OCI-LY3 (cell line): Measurements from ENCODE around the gene ZNF57.
"Not testable (repeated sequence)": the region's sequence is repeated elsewhere in the genome, so short reads cannot be mapped to it uniquely, and the experiment has no call there.

Experiments
- H2AFZ ChIP-seq: fragments of 200-600, 300-600 bp; shearing (Covaris generic); 2 replicates; pipeline ENCODE4 v1.6.0; 2014; ENCODE audit warnings: antibody characterized with exemption, low read depth, low read length
- H3K27ac ChIP-seq: fragments of 200-600, 300-600 bp; sonication (generic); 2 replicates; pipeline ENCODE4 v1.5.1; 2014; ENCODE audit warnings: mild to moderate bottlenecking, low read length, moderate library complexity, mixed read lengths
- H3K27me3 ChIP-seq: fragments of 200-600, 300-600 bp; sonication (generic); 2 replicates; pipeline ENCODE4 v1.6.1; 2014; ENCODE audit warnings: low read depth, low read length, mixed read lengths
- H3K36me3 ChIP-seq: fragments of 200-600, 300-600 bp; sonication (generic); replicated peaks from 2 replicates; pipeline ENCODE3; 2014; ENCODE audit warnings: low read depth, low read length, mixed read lengths
- H3K4me1 ChIP-seq: fragments of 300-600, 200-600 bp; sonication (generic); 2 replicates; pipeline ENCODE4 v1.6.1; 2014; ENCODE audit warnings: low read length, mixed read lengths
- H3K4me2 ChIP-seq: fragments of 200-600, 300-600 bp; sonication (generic); 2 replicates; pipeline ENCODE4 v1.6.1; 2014; ENCODE audit warnings: low read length, mixed read lengths
- H3K4me3 ChIP-seq: fragments of 300-600, 200-600 bp; sonication (generic); 2 replicates; pipeline ENCODE4 v1.5.1; 2014; ENCODE audit warnings: antibody characterized with exemption, mild to moderate bottlenecking, low read length, moderate library complexity
- H3K79me2 ChIP-seq: fragments of 300-600, 200-600 bp; shearing (Covaris generic); 2 replicates; pipeline ENCODE4 v1.6.1; 2014; ENCODE audit warnings: mild to moderate bottlenecking, low read length, mixed read lengths
- H3K9ac ChIP-seq: fragments of 300-600, 200-600 bp; shearing (Covaris generic); 2 replicates; pipeline ENCODE4 v1.6.0; 2014; ENCODE audit warnings: mild to moderate bottlenecking, low read length, moderate library complexity
- H3K9me3 ChIP-seq: fragments of 200-600, 300-600 bp; shearing (Covaris generic); 2 replicates; pipeline ENCODE4 v1.6.1; 2014; ENCODE audit warnings: low read length, mixed read lengths; ENCODE audit not compliant: insufficient read depth
- H4K20me1 ChIP-seq: fragments of 200-600, 300-600 bp; sonication (generic); 2 replicates; pipeline ENCODE4 v1.6.1; 2016; ENCODE audit warnings: low read length, mixed read lengths; ENCODE audit not compliant: insufficient read depth
- CTCF ChIP-seq: fragments of 200-600, 300-600 bp; sonication (generic); IDR thresholded peaks from 2 replicates; pipeline ENCODE4 v1.5.1; 2014; ENCODE audit warnings: antibody characterized with exemption, low read length, low read depth
- EZH2phosphoT487 ChIP-seq: fragments of 200-600 bp; shearing (Covaris generic); IDR thresholded peaks from 2 replicates; pipeline ENCODE4 v1.6.1; 2018; ENCODE audit warnings: antibody characterized with exemption, mixed run types, low read depth

The ZNF57 gene

GRCh38 chr19:2933490-2933910 is 32.8 kb downstream of the ZNF57 start:
- Histone ChIP-seq H3K4me1 (peaks cover 5% of the 10 kb centered on the region), H3K9ac (no peak overlapping the region), H3K36me3 (peaks cover 39% of the 10 kb centered on the region), H4K20me1 (no peaks in the 10 kb centered on the region), H3K27ac (no peak overlapping the region), H3K79me2 (no peaks in the 10 kb centered on the region), H3K4me2 (no peak overlapping the region), H2AFZ (no peak overlapping the region), H3K9me3 (peaks cover 18% of the 10 kb centered on the region), H3K4me3 (no peak overlapping the region), H3K27me3 (no peaks in the 10 kb centered on the region)
- TF ChIP-seq CTCF, result no peak
- no peak for TF ChIP-seq EZH2phosphoT487

- H4K20me1 ChIP-seq, H3K4me1 ChIP-seq, H3K9ac ChIP-seq, H3K27me3 ChIP-seq, H3K79me2 ChIP-seq, H2AFZ ChIP-seq, H3K27ac ChIP-seq, H3K4me3 ChIP-seq, H3K4me2 ChIP-seq: not testable (repeated sequence)
- peaks cover 36% of the 10 kb centered on the region for H3K36me3 ChIP-seq
- peaks cover 18% of the 10 kb centered on the region for H3K9me3 ChIP-seq
Measured at GRCh38 chr19:2935863-2936262, 35.1 kb downstream of the ZNF57 start.

GRCh38 chr19:2942928-2943640 is 42.4 kb downstream of the ZNF57 start:
- Histone ChIP-seq H3K4me3 (no peak overlapping the region), H2AFZ (no peak overlapping the region), H3K9ac (no peak overlapping the region), H3K79me2 (peaks cover 6% of the 10 kb centered on the region; the same call in 1 of the 2 replicates), H3K4me2 (no peak overlapping the region), H3K36me3 (peaks cover 3% of the 10 kb centered on the region), H4K20me1 (no peaks in the 10 kb centered on the region), H3K27ac (no peak overlapping the region), H3K9me3 (no peaks in the 10 kb centered on the region), H3K27me3 (no peaks in the 10 kb centered on the region), H3K4me1 (0 out of 2 replicates have a peak, but pooled peaks cover 2% of the 10 kb centered on the region)
- TF ChIP-seq EZH2phosphoT487 (no peak), CTCF (no peak)

GRCh38 chr19:2944403-2944774 is 43.7 kb downstream of the ZNF57 start:
- Histone ChIP-seq H4K20me1 (no peaks in the 10 kb centered on the region), H3K27ac (no peak overlapping the region), H3K4me1 (peaks cover 5% of the 10 kb centered on the region), H2AFZ (peak overlapping the region; percentile 51; the same call in 1 of the 2 replicates), H3K4me3 (peak overlapping the region; percentile 96), H3K79me2 (peaks cover 13% of the 10 kb centered on the region), H3K27me3 (no peaks in the 10 kb centered on the region), H3K9ac (peak overlapping the region; percentile 68), H3K4me2 (peak overlapping the region; percentile 59), H3K36me3 (no peaks in the 10 kb centered on the region), H3K9me3 (no peaks in the 10 kb centered on the region)
- no peak for TF ChIP-seq EZH2phosphoT487
- TF ChIP-seq CTCF, result no peak
